Muscle of arm (tissue), 12 donors: ENCODE measurements around the gene SSRP1. TPM values are rescaled to one million over a fixed set of nuclear protein-coding genes. Genes with fewer than 3 reads are reported as not detected.
"Not testable (repeated sequence)": the region's sequence is repeated elsewhere in the genome, so short reads cannot be mapped to it uniquely, and the experiment has no call there.

Experiments used
- DNase-seq: peaks from one replicate; pipeline ENCODE4 v3.0.0-alpha.2; 2013
- polyA plus RNA-seq, 12 donors: library from polyadenylated mRNA; unstranded; fragments of 120-200 nt; gene quantifications; one replicate each; pipeline ENCODE4 v1.2.1, GENCODE V29; 2013; ENCODE audit not compliant: insufficient read length in 12 of 12

SSRP1 gene
- polyA plus RNA-seq, 12 donors, result 75.2 to 157 (median 94.7) TPM; not detected in 1

- DNase-seq, result no peak
Observed at GRCh38 chr11:57303280-57303989, 32.3 kb downstream of the SSRP1 start.

GRCh38 chr11:57302489-57302888, 33.2 kb downstream of the SSRP1 start:
- no peak for DNase-seq

- no peak for DNase-seq
Observed at GRCh38 chr11:57301711-57302423, 33.8 kb downstream of the SSRP1 start.

GRCh38 chr11:57300785-57301184, 34.9 kb downstream of the SSRP1 start:
- no peak for DNase-seq

- DNase-seq, result no peak
Observed at GRCh38 chr11:57299150-57299737, 36.4 kb downstream of the SSRP1 start.

GRCh38 chr11:57297221-57297620, 38.5 kb downstream of the SSRP1 start:
- DNase-seq, result no peak

- DNase-seq, result not testable (repeated sequence)
Observed at GRCh38 chr11:57296205-57296604, 39.5 kb downstream of the SSRP1 start.

GRCh38 chr11:57294225-57295131, 41.2 kb downstream of the SSRP1 start:
- DNase-seq, result no peak

- no peak for DNase-seq
Observed at GRCh38 chr11:57290288-57290687, 45.4 kb downstream of the SSRP1 start.

- DNase-seq, result no peak
Observed at GRCh38 chr11:57288771-57289579, 46.7 kb downstream of the SSRP1 start.

- DNase-seq, result no peak
Observed at GRCh38 chr11:57287884-57288283, 47.8 kb downstream of the SSRP1 start.

- no peak for DNase-seq
Observed at GRCh38 chr11:57283231-57283990, 52.3 kb downstream of the SSRP1 start.

- not testable (repeated sequence) for DNase-seq
Observed at GRCh38 chr11:57281546-57281945, 54.1 kb downstream of the SSRP1 start.

GRCh38 chr11:57279116-57279515, 56.6 kb downstream of the SSRP1 start:
- DNase-seq, result no peak

- no peak for DNase-seq
Observed at GRCh38 chr11:57278721-57279095, 57.0 kb downstream of the SSRP1 start.

GRCh38 chr11:57277845-57278720, 57.6 kb downstream of the SSRP1 start:
- DNase-seq, result peak; percentile 66

GRCh38 chr11:57276971-57277675, 58.6 kb downstream of the SSRP1 start:
- DNase-seq, result no peak

- no peak for DNase-seq
Observed at GRCh38 chr11:57276169-57276970, 59.3 kb downstream of the SSRP1 start.
